HS-5 (cell line): ENCODE data around the gene ZFYVE28.

Experiments used
- DNase-seq: peaks from one replicate; pipeline ENCODE4 v3.0.0-alpha.2; 2012; ENCODE audit warnings: low read depth

ZFYVE28 gene

GRCh38 chr4:2352171-2352570 is 66.3 kb downstream of the ZFYVE28 start:
- no peak for DNase-seq

DNA sequence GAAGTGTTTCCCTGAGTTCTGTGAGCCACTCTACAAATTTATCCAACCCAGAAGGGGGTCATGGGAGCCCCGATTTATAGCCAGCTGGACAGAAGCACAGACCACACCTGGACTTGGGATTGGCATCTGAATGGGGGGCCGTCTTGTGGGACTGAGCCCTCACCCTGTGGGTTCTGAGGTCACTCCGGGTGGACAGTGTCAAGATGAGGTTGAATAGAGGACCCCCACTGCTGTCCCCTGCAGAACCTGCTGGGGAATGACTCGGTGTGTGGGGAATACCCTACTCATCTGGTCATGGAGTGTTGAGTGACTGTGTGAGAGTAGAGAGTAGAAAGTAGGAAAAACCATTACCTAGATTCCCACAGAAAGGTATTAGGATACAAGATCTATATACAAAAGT is 67.5 kb downstream of the ZFYVE28 start:
- DNase-seq: no peak

GRCh38 chr4:2348786-2349185 is 69.7 kb downstream of the ZFYVE28 start:
- DNase-seq: no peak

GRCh38 chr4:2347190-2347589 is 71.3 kb downstream of the ZFYVE28 start:
- no peak for DNase-seq

- DNase-seq: no peak
Observed at GRCh38 chr4:2343476-2343875, 75.0 kb downstream of the ZFYVE28 start.

- no peak for DNase-seq
Observed at GRCh38 chr4:2341911-2342652, 76.4 kb downstream of the ZFYVE28 start.

GRCh38 chr4:2341261-2341841 is 77.1 kb downstream of the ZFYVE28 start:
- no peak for DNase-seq

DNA sequence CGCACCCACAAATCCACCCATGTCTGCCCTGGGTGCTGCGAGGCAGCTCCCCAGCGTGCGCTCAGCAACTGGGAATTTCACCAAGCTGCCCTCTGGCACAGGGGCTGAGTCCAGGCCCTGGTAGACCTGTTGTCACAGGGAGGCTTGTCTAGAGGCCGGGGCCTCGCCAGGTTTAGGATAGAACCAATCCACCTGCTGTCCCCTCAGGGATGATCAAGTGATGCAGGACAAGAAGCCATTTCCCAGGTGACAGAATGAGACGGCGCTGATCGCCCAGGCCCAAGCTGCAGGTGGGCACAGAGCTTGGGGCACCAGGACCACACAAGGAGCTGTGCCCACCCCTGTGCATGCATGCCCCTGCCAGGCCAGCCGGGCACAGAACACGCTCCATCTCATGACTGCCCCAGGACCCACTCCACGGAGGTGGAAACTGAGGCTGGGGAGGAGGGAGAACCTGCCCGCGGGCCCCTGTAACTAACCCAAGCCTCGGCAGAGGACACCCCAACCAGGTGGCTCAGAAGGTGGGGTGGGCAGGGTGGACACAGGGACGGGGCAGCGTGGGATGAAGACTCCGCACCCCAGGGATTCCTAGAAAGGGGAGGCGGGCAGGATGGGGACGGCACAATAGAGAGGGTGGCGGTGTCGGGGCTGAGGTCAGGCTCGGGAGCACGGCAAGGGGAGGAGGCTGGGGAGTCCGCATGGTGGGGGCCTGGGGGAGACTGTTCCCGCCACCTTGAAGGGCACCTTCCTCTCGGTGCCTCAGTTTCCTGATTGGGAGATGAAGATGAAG is 78.0 kb downstream of the ZFYVE28 start:
- no peak for DNase-seq

DNA sequence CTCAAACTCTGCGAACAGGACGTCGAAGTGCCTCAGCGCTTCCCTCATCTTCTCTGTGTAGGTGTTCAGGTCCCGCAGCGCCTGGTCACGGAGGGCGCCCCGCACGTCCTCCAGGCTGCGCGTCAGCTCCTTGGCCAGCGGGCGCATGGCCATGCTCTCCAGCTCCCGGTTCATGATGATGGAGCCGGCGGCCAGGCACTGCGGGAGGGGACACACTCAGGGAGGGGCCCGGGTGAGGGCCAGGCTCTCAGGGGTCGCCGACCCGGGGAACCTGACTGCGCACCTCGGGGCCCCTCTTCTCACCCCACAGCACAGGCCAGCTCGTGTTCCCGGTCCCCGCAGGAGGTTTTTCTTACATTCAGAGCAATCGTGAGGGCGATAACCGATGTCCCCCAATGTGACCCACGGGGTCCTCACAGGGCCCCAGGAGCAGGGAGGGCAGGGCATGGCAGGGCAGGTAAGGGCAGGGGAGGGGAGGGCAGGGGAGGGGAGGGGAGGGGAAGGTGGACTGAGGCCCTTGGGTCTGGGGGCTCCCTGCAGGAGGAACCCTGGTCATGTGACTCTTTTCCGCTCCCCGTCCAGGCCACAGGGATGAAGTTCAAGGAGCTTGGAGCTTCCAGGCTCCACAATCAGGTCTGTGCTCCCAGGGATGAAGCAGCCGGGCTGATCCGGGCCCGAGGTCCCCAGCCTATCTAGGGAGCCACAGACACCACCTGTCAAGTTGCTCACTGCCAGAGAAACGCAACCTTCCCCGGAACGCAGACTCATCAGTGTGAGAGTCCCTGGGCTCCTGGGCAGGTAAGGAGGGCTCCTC is 78.8 kb downstream of the ZFYVE28 start:
- DNase-seq: no peak

GRCh38 chr4:2338754-2339457 is 79.5 kb downstream of the ZFYVE28 start:
- no peak for DNase-seq

DNA sequence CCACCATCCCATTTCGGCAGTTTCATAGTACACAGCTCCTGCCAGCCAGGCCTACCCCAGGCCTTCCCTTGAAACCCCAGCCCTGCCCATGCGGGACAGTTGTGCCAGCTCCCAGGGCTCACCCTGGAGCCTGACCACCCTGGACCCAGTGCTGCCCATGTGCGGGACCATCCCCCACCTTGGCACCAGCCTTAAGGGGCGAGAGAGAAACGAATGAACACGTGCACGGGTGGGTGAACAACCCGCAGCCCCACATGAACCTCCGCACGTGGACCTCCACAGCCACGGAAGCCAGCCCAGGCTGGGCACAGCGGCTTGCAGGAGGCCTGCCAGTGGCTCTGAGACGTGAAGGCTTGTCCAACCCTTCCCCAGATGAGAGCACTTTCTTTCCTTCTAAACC is 80.5 kb downstream of the ZFYVE28 start:
- DNase-seq: no peak

- no peak for DNase-seq
Observed at GRCh38 chr4:2337131-2337723, 81.2 kb downstream of the ZFYVE28 start.

- no peak for DNase-seq
Observed at GRCh38 chr4:2336659-2337058, 81.8 kb downstream of the ZFYVE28 start.

- DNase-seq: no peak
Observed at GRCh38 chr4:2335729-2336101, 82.7 kb downstream of the ZFYVE28 start.

DNA sequence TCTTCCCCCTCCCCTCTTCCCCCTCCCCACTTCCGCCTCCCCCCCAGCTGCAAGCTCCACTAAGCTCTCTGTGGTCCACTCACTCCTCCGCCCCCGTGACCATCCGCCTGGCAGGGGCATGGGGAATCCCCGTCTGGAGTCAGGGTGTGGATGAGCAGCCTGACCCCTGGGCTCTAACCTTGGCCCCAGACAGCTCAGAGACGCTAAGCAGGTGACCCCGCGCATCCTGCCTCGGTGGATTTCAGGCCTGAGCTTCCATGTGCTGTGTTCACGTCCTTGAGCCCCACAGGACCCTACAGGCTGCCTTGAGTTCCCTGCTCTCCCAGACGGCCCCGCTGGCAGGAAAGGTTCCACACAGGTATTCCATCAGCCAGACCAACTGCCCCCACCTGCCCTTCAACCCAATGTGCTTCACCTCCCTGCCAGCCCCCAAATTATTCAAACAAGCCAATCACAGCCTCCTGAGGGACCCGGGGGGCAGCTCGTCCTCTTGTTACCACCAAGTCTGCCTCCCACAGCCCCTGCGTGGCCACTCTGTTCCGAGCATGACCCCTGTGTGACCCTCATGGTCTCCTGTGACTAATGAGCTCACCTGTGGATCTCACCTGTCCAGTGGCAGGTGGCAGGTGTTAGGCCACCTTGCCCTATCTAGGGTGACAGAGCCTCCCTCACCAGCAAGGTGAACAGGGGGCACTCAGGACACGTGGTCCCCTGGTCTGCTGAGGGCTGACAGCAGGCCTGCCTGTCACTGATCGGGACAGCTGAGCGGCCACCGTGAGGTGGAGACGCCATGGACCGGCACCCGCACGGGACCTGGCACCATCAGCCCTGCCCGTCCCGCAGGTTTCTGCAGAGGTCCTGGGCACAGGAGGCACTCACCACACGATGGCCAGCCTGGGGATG is 83.4 kb downstream of the ZFYVE28 start:
- DNase-seq: no peak

DNA sequence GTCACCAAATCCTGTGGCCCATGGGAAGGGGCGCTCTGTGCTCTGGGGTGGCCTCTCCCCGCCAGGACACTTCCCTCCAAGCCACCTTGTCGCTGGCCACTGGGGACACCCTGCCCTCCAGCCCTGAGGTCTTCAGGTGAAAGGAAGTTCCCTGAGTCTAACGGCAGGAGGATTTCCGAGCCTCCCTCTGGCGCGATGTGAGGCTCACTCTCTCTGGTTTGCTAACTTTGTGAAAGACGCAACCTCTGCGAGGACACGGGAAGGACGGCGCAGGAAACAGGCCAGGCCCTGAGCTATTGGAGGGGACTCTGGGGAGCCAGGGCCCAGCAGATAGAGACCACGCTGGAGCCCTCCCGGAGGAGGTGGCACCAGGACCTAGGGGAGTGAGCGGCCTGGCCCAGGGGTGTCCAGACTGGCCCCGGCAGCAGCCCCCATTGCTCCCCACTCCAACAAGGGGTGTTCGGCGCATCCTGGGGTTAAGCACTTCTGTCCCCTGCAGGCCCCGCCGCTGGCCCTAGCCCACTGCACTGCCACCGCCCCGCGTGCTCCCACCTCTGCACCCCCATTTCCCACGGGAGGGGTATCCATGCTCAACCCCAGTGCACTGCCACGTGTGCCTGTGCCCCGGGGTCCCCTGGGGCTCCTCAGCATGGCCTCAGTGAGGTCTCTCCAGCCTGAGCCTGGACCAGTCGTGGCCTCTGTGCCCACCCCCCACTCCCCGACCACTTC is 84.4 kb downstream of the ZFYVE28 start:
- no peak for DNase-seq

DNA sequence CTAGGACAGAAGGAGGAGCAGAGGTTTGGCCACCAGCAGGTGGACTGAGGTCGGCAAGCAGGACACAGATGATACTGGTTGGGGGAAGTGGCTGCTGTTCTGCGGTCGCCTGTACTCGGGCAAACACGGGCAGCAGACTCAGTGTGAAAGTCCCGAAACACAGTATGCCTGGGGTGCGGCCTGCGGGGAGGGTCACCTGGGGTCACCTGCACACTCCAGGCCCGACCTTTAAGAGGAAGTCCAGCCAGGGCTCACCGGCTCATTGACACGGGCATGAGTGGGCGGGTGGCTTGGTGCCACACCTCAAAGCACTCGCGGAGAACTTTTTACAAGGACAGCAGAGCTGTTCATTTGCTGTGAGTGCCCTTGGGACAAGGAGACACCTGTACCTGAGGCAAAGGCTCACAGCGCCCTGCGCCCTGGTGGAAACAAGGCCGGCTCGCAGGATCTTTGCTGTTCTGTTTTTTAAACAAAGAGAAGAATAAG is 85.0 kb downstream of the ZFYVE28 start:
- no peak for DNase-seq

- no peak for DNase-seq
Observed at GRCh38 chr4:2332976-2333319, 85.5 kb downstream of the ZFYVE28 start.

GRCh38 chr4:2332201-2332975 is 86.1 kb downstream of the ZFYVE28 start:
- no peak for DNase-seq
